GM19468 (cell line): ENCODE data around the gene UNKL.

Experiments used
- ATAC-seq: cut with Tn5 transposase; IDR thresholded peaks from one replicate; pipeline ENCODE4 v1.9.1; 2021; ENCODE audit warnings: mild to moderate bottlenecking, moderate library complexity, moderate number of reproducible peaks; ENCODE audit not compliant: unreplicated experiment; ENCODE audit errors: extremely low read depth

Gene UNKL

DNA sequence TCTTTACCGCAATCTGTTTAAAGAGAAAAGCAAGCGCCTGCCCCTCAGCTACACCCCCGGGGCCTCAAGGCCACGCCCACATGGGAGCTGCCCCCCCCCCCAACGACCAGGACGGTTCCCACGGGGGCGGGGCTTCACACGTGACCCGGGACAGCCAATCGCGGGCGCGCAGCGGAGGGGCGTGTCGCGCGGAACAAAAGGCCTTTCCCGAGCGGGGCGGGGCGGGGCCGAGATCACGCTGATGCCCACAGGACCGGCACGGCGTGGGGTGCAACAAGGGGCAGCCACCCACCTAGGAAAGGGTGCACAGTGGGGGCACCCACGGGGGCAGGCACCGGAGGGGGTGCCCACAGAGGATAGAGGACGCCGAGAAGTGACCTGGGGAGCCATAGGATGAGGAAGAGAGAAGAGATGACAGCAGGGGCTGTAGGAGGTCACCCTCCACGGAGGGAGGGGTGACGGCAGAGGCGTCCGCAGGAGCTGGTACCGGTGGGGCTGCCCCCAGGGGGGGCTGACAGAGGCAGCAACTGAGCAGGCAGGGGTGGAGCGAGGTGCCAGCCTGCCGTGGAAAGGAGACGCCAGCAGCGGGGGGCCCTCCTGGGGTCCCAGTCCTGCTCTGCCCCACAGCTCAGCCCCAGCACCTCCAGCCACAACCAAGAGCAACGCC is 6.2 kb downstream of the UNKL start:
- ATAC-seq: no peak

- ATAC-seq: no peak
These were observed 6.8 kb downstream of the UNKL start for GRCh38 chr16:1407753-1408152.

DNA sequence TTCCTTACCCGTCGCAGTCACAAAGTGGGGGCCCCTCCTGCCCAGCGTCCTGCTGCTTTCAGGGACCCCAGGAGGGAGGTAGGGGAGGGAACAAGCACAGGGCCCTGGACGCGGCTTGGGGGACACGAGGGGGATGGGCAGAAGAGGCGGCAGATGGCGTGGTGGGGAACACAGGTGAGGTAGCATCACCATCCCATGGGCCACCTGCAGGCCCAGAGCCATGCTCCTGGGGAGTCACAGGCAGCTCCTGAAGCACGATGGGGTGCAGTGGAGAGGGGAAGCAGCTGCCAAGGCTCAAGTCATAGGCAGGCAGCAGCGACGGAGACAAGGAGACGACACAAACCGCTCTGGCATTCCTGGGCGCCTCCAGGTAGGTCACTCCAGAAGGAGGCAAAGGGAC is 10.8 kb downstream of the UNKL start:
- no peak for ATAC-seq

- ATAC-seq: no peak
These were observed 11.5 kb downstream of the UNKL start for GRCh38 chr16:1403036-1403435.

DNA sequence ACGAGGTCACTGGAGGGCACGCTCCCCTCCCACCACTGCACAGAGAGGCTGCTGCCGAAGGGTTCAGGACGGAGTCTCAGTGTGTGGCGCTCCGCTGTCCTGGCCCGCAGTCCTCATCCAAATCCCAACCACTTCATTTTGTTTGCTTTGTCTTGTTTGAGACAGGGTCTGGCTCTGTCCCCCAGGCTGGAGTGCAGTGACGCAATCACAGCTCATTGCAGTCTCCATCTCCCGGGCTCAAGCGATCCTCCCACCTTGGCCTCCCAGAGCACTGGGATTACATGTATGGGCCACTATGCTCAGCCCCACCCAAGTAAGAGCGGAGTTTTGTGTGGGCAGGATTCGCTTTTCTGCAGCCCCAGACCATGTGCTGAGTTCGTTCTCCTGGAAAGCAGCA is 12.7 kb downstream of the UNKL start:
- no peak for ATAC-seq

GRCh38 chr16:1401061-1401757 is 13.3 kb downstream of the UNKL start:
- ATAC-seq: no peak

DNA sequence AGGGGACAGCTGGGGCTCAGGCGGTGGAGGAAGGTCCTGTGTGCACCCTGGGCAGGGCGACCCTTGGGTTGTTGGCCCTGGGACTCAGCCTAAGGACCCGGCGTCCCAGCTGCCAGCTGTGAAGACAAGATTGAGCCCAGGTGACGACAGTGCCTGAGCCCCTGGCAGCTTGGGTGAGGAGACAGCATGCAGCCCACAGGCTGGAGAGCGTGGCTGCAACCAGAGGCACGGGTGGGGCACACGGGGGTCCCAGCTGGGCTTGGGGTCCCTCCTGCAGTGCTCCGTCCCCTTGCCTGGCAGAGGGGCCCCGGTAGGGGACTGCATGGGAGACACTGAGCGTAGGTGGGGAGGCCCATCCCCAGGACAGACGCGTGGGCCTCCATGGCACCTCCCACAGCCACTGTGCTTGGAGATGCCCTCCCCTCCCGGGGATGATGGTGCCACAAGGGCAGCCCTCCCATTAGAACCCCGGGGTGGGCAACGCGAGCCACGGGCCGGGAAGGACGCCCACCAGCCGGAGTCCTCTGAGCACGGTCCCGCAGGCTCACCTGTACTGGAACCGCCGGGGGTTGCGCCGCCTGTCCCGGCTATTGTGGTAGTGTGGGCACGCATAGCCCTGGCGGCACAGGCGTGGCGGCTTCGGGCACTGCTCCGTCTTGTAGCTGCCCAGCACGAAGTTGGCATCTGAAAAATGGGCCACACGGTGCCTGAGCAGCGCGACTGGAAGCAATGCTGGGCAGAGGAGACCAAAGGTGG is 15.5 kb downstream of the UNKL start:
- no peak for ATAC-seq

DNA sequence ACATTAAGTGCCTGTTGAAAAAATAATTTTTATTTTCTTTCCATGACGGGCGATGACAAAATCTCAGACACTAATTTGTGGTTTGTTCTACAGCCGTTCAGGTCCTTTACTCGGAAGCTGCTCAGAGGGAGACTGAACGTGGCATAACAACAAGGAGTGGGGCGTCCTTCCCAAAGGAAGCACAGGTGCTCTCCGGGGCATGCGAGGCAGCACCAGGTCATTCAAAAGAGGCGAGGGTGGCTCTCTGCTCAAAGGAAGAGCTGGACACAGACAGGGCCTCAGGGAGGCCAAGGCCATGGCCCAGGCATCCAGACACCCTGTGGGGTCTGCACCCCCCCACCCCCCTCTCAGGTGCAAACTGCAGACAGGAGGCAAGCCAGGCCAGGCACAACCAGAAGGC is 16.2 kb downstream of the UNKL start:
- no peak for ATAC-seq

DNA sequence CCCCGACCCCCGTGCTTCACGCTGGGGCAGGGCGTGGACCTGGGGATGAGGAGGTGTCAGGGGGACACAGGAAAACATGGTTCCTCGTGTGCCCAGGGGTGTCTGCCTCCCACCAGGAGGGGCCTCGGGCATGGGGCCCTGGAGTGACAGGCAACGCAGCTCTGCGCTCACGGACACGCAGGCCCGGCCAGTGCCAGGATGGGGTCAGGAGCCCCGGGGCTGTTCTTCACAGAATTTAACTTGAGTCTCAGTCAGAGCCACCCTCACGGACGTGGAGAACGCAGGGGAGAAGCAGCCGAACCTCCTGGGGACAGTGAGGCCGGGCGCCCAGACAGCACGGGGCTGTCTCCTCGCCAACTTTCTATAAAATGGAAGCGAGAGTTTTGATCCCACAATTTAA is 16.7 kb downstream of the UNKL start:
- no peak for ATAC-seq

- ATAC-seq: no peak
These were observed 19.0 kb downstream of the UNKL start for GRCh38 chr16:1395444-1396031.

GRCh38 chr16:1394367-1394951 is 20.0 kb downstream of the UNKL start:
- ATAC-seq: no peak

DNA sequence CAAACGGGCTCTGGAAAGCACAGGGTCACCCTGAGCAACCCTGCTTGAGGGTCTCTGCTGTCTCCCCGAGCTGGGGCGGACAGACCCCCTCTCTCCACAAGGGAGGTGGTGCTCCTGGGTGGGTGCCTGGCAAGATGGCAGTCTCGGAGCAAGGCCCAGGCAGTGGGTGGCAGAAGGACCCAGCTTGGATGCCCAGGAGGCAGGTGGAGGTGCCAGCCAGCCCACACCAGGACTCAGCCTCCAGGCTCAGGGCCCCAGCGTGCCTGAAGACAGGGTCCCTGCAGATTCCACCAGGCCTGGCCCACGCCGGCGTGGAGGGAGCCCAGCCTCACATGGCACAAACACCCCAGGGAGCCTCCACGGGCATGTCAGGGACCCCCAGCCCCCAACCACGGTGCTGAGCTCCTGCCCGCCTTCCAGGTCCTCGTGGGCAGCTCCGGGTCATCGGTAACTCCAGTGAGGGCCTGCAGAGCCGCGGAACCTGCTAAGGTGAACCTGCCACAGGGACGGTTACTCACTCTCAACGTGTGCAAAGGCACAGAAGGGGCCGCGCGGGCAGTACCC is 20.8 kb downstream of the UNKL start:
- no peak for ATAC-seq

- ATAC-seq: no peak
These were observed 21.7 kb downstream of the UNKL start for GRCh38 chr16:1392826-1393225.

GRCh38 chr16:1390239-1390779 is 24.2 kb downstream of the UNKL start:
- ATAC-seq: no peak

DNA sequence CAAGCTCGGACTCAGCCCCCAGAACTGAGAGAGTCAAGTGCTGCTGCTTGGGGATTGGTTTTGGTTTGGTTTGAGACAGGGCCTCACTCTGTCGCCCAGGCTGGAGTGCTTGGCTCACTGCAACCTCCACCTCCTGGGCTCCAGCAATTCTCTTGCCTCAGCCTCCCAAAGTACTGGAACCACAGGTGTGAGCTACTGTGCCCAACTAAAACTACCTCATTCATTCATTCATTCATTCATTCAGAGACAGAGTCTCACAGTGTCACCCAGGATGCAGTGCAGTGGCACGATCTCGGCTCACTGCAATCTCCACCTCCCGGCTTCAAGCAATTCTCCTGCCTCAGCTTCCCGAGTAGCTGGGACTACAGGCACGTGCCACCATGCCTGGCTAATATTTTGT is 24.7 kb downstream of the UNKL start:
- ATAC-seq: no peak

DNA sequence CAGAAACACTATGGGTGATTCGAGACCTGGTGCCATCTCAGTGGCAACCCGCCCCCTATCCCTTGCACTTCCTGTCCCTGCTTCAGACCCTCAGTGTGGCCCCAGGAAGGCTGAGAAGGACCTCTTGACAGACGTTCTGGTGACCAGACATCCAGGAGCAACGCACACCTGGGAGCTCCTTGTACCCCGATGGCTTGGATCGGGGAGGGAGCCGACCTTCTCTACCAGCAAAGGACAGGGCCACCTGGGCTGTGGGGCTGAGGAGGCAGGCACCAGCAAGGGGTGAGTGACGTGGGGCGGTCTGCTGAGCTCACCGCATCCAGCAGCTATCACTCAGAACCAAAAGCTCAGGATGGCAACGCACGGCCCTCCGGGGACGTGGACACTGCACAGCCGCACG is 27.2 kb downstream of the UNKL start:
- ATAC-seq: no peak

DNA sequence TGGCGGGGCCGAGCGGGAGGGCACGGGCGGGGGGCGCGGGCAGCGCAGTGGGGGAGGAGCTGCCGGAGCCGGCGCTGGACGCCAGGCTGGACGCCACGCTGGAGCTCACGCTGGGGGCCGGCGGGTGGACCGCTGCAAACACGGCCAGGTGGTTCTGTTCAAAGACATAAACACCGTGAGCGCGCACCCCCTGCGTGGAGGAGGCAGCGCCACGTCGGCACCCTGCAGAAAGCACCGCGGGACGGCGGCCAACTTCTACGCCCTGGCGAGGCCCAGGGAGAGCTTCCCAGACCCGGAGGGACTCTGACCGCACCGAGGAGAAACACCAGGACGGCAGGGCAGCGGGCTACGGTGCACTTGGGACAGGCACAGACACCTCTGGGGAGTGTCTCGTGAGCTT is 29.3 kb downstream of the UNKL start:
- ATAC-seq: no peak

DNA sequence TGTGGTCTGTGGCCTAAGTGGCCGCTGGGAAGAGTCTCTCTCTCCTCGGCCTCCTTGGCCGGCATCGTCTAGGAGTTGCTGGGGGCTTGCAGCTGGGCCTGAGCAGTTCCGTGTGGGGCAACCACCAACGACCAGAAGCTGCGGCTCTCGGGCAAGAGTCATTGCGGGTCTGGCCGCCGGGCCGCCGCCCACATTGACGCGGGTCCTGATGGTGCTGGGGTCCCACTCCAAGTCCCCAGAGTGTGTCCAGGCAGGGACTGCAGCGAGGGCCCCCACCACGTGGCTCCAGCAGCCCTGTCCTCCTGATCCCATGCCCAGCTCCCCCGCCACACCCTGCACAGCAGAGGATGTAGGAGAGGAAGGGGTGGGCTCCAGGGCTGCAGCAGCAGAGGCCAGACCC is 30.9 kb downstream of the UNKL start:
- ATAC-seq: no peak

DNA sequence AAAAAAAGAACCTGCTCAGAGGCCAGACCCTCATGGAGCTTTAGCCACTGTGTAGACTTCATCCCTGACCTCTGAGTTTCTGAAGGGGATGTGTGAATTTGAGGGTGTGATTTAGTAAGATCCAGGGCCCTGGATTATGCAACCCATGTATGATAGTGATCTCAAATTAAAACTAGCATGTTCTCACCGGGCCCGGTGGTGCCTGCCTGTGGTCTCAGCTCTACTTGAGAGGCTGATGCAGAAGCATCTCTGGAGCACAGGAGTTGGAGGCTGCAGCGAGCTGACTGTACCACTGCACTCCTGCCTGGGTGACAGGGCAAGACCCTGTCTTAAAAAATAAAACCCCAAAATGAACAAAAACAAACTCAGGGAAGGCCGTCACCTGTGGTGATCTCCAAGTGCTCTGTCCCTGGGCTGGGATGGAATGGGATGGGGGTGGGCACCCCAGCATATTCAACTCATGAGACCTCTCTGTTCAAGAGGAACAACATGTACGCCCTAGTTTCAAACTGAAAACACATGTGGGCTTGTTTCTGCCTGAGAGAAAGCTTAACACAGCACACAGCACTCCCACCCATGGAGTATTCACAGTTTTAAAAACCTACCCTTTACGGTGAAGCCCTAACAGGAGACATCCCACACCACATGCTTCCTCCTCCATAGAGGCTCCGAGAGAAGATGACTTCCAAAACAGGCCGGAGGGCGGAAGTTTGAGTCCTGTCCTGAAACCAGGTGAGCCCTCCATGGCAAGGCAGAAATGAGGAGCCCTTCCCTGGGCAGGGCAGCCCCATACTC is 32.7 kb downstream of the UNKL start:
- no peak for ATAC-seq
